Left ventricle myocardium inferior (tissue), 1 donor: ENCODE results near the gene ZSCAN31. TPM values are rescaled to one million over a fixed set of nuclear protein-coding genes. Genes with fewer than 3 reads are reported as not detected.
A peak's percentile ranks its signal among the peaks of the same experiment; 100 is the strongest.

Experiments
- DNase-seq: peaks from one replicate; pipeline ENCODE4 v3.0.0-alpha.2; 2020
- H3K27ac ChIP-seq: fragments of 200-600 bp; replicated peaks from 2 replicates; pipeline ENCODE4 v1.8.0; 2021
- H3K27me3 ChIP-seq: fragments of 200-600 bp; 2 replicates; pipeline ENCODE4 v1.8.0; 2021; ENCODE audit warnings: low read depth
- H3K36me3 ChIP-seq: fragments of 200-600 bp; 2 replicates; pipeline ENCODE4 v1.8.0; 2021
- H3K4me1 ChIP-seq: fragments of 200-600 bp; 2 replicates; pipeline ENCODE4 v1.8.0; 2021
- H3K4me3 ChIP-seq: fragments of 200-600 bp; 2 replicates; pipeline ENCODE4 v1.8.0; 2021; ENCODE audit warnings: mild to moderate bottlenecking, moderate library complexity
- H3K9me3 ChIP-seq: fragments of 200-600 bp; replicated peaks from 2 replicates; pipeline ENCODE4 v1.8.0; 2021
- intact Hi-C: fragments of 100-400 bp; cut with micrococcal nuclease; formaldehyde crosslinking; loops from one replicate; pipeline ENCODE4 v1.11.0; 2022
- total RNA-seq: library from RNA; stranded (reverse); fragmentation: NEBNext Ultra II Directional; extraction: Animal tissue kit (Norgen Biotek cat#: 25700); gene quantifications from one replicate; pipeline ENCODE4 v1.2.1, GENCODE V29; 2021
- TF ChIP-seq, protein P1 (sequence below): fragments of 200-600 bp; IDR thresholded peaks from 2 replicates; pipeline ENCODE4 v1.8.0; 2021; ENCODE audit warnings: antibody characterized with exemption, mild to moderate bottlenecking, borderline replicate concordance
- donor health status: DM: no; HTN: yes; CAD: no; lungs with severe emphysema.

The ZSCAN31 gene
- total RNA-seq, 1 donor from 2014 or later = 8.0 TPM

DNA sequence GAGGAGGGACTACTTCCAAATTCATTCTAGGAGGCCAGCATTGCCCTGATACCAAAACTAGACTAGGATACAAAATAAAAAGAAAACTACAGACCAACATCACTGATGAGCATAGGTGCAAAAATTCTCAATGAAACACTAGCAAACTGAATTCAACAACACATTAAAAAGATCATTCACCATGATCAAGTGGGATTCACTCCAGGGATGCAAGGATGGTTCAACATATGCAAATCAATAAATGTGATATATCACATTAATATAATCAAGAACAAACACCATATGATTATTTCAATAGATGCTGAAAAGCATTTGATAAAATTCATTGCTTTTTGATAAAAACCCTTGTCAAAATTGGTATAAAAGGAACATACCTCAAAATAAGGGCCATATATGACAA is 44.4 kb downstream of the ZSCAN31 start:
- no peak overlapping the region for H3K4me3 ChIP-seq
- no peak for DNase-seq
- H3K36me3 ChIP-seq = peaks cover 41% of the 10 kb centered on the region
- intact Hi-C loops = no loop called here
- H3K27me3 ChIP-seq = no peaks in the 10 kb centered on the region
- no peaks in the 10 kb centered on the region for H3K4me1 ChIP-seq
- no peaks in the 10 kb centered on the region for H3K9me3 ChIP-seq
- TF ChIP-seq, protein P1, sequence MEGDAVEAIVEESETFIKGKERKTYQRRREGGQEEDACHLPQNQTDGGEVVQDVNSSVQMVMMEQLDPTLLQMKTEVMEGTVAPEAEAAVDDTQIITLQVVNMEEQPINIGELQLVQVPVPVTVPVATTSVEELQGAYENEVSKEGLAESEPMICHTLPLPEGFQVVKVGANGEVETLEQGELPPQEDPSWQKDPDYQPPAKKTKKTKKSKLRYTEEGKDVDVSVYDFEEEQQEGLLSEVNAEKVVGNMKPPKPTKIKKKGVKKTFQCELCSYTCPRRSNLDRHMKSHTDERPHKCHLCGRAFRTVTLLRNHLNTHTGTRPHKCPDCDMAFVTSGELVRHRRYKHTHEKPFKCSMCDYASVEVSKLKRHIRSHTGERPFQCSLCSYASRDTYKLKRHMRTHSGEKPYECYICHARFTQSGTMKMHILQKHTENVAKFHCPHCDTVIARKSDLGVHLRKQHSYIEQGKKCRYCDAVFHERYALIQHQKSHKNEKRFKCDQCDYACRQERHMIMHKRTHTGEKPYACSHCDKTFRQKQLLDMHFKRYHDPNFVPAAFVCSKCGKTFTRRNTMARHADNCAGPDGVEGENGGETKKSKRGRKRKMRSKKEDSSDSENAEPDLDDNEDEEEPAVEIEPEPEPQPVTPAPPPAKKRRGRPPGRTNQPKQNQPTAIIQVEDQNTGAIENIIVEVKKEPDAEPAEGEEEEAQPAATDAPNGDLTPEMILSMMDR = no peak
- H3K27ac ChIP-seq = no peak overlapping the region

DNA sequence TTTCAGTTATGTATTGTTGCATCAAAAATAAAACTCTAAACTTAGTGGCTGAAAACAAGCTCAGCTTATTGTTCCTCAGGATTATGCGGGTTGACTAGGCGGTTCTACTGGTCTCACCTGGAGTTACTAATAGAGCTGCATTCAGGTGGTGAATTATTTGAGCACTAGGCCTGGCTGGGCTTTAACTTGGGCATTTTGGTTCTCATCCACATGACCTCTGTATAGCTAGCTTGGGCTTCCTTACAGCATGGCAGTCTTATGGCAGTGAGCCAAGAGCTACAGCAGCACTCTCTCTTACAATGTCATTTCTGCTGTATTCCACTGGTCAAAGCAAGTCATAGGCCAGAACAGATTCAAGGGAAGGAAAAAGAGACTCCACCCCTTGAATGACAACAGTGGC is 53.0 kb downstream of the ZSCAN31 start:
- H3K4me1 ChIP-seq = peaks cover 21% of the 10 kb centered on the region
- no peak for DNase-seq
- H3K9me3 ChIP-seq = peaks cover 9% of the 10 kb centered on the region
- H3K36me3 ChIP-seq = peaks cover 40% of the 10 kb centered on the region
- no peak overlapping the region for H3K27ac ChIP-seq
- TF ChIP-seq, protein P1 = no peak
- no peaks in the 10 kb centered on the region for H3K27me3 ChIP-seq
- peak overlapping the region; percentile 86 for H3K4me3 ChIP-seq
- intact Hi-C loops = no loop called here

DNA sequence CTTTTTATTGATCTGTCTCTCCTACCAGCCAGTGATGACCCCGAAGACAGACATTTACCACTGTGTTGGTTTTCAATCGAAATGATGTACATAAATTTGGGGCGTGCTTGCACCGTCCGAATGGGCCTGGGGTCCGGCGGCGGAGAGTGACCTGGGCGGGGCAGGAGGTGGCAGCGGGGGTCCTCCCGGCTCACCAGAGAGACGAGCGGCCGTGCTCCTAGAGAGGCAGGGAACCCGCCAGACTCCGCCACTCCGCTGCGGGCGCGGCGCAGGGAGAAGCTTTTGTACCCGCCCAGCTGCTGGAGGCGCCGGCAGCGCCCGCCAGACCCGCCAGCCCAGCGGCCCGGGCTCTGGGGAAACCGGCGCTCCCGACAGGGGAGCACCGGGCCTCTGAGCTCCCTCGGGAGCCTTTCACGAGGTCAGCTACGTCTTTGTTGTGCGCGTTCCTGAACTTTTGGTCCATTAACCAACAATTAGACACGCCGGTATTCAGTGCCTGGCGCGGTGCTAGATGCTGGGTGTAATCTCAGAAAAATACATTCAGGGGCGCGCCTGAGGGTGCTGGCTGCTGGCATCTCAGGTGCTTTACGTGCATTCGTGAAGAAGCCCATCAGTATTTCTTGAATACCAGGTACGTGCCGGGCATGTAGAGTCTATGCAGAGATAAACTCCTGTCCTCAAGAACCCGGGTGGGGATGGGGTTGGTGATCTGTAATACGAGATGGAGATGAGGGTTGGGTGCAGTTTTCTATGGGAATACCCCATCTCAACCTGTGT is 54.5 kb downstream of the ZSCAN31 start, which contains the start of gene PGBD1:
TSS of gene PGBD1 (plus strand) at position 285 of the 777 bp plus-strand sequence. CDS start 2,242 bp downstream, outside the sequence.
- peaks cover 37% of the 10 kb centered on the region for H3K36me3 ChIP-seq
- TF ChIP-seq, protein P1 = no peak
- H3K27ac ChIP-seq = peak within 1 kb of the TSS; percentile 67
- peak; percentile 83 for DNase-seq
- intact Hi-C loops = no loop called here
- H3K4me1 ChIP-seq = peaks cover 21% of the 10 kb centered on the region
- peaks cover 9% of the 10 kb centered on the region for H3K9me3 ChIP-seq
- H3K27me3 ChIP-seq = no peaks in the 10 kb centered on the region
- H3K4me3 ChIP-seq = peak within 1 kb of the TSS; percentile 86

DNA sequence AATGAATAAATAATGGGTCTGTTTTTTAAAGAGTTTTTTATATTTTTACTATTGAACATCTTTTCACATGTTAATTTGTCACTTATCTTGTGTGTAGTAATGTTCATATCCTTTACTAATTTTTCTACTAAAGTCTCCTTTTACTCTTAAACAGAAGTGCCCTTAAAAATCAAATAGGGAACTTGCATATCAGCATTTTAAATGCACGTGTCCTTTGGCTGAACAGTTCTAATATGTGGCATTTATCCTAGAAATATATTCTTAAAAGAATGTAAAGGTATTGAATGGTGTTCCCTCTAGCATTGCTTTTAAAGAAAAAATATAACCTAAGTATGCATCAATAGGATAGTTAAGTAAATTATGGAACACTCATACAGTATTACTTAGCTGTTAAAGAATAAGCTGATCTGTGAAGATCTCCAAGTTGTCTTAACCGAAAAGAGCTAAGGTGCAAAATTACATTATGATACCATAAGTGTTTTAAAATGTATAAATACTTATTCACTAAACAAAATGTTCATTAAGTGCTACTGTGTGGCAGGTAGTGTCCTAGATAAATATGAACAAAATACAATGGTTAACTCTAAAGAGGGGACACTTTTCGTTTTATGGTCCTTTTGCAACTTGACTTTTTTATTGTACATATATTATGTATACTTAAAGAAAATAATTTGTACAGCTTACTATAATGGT is 55.2 kb downstream of the ZSCAN31 start:
- intact Hi-C loops = no loop called here
- Histone ChIP-seq H3K9me3 (peaks cover 9% of the 10 kb centered on the region), H3K27me3 (no peaks in the 10 kb centered on the region), H3K36me3 (peaks cover 37% of the 10 kb centered on the region), H3K27ac (peak overlapping the region; percentile 67), H3K4me3 (peak overlapping the region; percentile 86), H3K4me1 (peaks cover 21% of the 10 kb centered on the region)
- DNase-seq = no peak
- TF ChIP-seq, protein P1 = no peak

DNA sequence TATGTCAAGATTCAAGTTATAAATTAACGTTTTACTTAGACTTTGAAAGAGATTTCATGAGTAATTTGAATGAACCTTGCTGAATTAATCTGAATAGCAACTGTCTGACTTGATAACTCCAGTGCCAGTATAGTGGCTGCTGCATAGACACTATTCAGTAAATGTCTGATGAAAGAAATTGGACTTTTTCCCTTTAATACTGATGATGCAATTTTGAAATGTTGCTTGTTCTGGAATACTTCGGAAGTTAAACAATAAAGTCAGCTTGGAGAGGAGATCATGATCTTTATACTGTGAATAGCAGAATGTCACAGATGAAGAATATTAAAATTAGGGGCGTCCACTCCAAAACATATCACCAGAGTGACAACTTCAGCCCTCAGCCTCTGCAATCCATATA is 58.2 kb downstream of the ZSCAN31 start:
- Histone ChIP-seq H3K27me3 (no peaks in the 10 kb centered on the region), H3K36me3 (peaks cover 49% of the 10 kb centered on the region), H3K27ac (no peak overlapping the region), H3K9me3 (peaks cover 2% of the 10 kb centered on the region), H3K4me3 (no peak overlapping the region), H3K4me1 (peaks cover 21% of the 10 kb centered on the region)
- no peak for DNase-seq
- intact Hi-C loops = no loop called here
- TF ChIP-seq, protein P1 = no peak
